Measurements from ENCODE around the gene ARPC1B. TPM values are rescaled to one million over a fixed set of nuclear protein-coding genes. Genes with fewer than 3 reads are reported as not detected.
"Not testable (repeated sequence)": the region's sequence is repeated elsewhere in the genome, so short reads cannot be mapped to it uniquely, and the experiment has no call there.

The ARPC1B gene
- total RNA-seq, 2 donors from 2014 or later = 85.4 to 86.5 TPM

DNA sequence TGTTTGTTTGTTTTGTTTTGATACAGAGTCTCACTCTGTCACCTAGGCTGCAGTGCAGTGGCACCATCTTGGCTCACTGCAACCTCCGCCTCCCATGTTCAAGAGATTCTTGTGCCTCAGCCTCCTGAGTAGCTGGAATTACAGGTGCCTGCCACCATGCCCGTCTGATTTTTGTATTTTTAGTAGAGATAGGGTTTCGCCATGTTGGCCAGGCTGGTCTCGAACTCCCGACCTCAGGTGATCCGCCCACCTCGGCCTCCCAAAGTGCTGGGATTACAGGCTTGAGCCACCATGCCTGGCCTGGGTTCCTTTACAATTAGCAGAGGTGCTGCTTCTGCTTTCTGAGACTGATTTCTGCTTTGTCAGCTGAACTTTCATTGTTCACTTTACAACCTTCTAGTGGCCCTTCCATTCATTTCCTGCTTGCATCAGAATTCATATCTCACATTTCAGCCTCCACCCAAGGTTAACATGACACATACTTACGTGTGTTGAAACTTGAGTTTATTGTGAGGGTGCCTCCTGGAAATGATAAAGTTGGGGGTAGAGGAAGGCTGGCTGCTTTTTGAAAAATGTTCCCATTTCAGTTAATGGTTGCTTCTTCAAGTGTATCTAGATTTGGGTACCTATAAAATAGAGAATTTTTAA lies 44.1 kb upstream of the ARPC1B start:
- DNase-seq (ENCODE audit: low spot score); H3K4me3 ChIP-seq; intact Hi-C loops (cut with DNase I); H3K36me3 ChIP-seq; H3K27ac ChIP-seq; H3K4me1 ChIP-seq (replicated peaks); H3K9me3 ChIP-seq; H3K27me3 ChIP-seq (replicated peaks; ENCODE audit: insufficient read depth): not testable (repeated sequence)
- WGBS = 67% methylated on average over 8 of the region's 8 CpGs
- peak; percentile 30 for TF ChIP-seq POLR2A (IDR thresholded peaks at IDR 0.05)

DNA sequence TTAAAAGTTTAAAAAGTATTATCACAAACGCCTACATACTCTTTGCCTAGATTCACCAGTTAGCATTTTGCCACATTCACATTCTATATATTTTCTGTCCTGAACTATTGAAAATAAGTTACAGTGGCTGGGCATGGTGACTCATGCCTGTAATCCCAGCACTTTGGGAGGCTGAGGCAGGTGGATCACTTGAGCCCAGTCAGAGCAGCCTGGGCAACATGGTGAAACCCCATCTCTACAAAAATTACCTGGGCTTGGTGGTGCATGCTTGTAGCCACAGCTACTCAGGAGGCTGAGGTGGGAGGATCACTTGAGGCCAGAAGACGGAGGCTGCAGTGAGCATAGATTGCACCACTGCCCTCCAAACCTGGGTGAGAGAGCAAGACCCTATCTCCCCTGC lies 43.5 kb upstream of the ARPC1B start:
- Histone ChIP-seq H3K4me1 (replicated peaks) (peaks cover 7% of the 10 kb centered on the region), H3K36me3 (no peaks in the 10 kb centered on the region), H3K27ac (no peak overlapping the region), H3K4me3 (no peak overlapping the region), H3K9me3 (no peaks in the 10 kb centered on the region), H3K27me3 (replicated peaks; ENCODE audit: insufficient read depth) (no peaks in the 10 kb centered on the region)
- no peak for DNase-seq (ENCODE audit: low spot score)
- TF ChIP-seq POLR2AphosphoS5 (IDR thresholded peaks at IDR 0.05) = no peak
- intact Hi-C loops (cut with DNase I) = no loop called here
- 88% methylated on average over 2 of the region's 2 CpGs for WGBS

DNA sequence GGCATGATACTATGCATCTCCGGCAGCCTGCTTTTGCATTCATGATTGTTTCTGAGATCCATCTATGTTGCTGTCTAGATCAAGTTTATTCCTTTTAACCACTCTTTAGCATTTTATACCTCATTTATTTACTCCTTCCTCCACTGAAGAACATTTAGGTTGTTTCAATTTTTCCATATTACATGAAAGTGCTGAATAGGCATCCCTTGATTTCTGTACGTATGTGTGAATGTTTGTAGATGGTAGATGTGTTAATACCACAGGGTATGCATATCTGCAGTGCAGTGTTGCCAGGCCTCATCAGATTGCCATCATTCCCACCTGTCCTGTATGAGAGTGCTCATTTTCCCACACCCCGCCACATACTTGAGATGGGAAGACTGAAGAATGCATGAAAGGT lies 34.9 kb upstream of the ARPC1B start:
- TF ChIP-seq CTCF (IDR thresholded peaks at IDR 0.05) (no peak), POLR2AphosphoS5 (IDR thresholded peaks at IDR 0.05) (no peak)
- Histone ChIP-seq H3K27me3 (replicated peaks; ENCODE audit: insufficient read depth) (no peaks in the 10 kb centered on the region), H3K36me3 (no peaks in the 10 kb centered on the region), H3K9me3 (no peaks in the 10 kb centered on the region), H3K27ac (no peak overlapping the region), H3K4me3 (no peak overlapping the region), H3K4me1 (replicated peaks) (no peaks in the 10 kb centered on the region)
- WGBS = 98% methylated on average over 3 of the region's 3 CpGs
- intact Hi-C loops (cut with DNase I) = no loop called here
- no peak for DNase-seq (ENCODE audit: low spot score)

- Histone ChIP-seq H3K27me3 (replicated peaks; ENCODE audit: insufficient read depth) (no peaks in the 10 kb centered on the region), H3K4me1 (replicated peaks) (no peaks in the 10 kb centered on the region), H3K36me3 (no peaks in the 10 kb centered on the region), H3K9me3 (no peaks in the 10 kb centered on the region), H3K27ac (no peak overlapping the region), H3K4me3 (no peak overlapping the region)
- intact Hi-C loops (cut with DNase I) = no loop called here
- TF ChIP-seq POLR2AphosphoS5 (IDR thresholded peaks at IDR 0.05) (no peak), POLR2A (IDR thresholded peaks at IDR 0.05) (no peak), CTCF (IDR thresholded peaks at IDR 0.05) (no peak)
- 94% methylated on average over 3 of the region's 3 CpGs for WGBS
- no peak for DNase-seq (ENCODE audit: low spot score)
Observed at GRCh38 chr7:99340659-99341058, 33.9 kb upstream of the ARPC1B start.

- Histone ChIP-seq H3K9me3 (no peaks in the 10 kb centered on the region), H3K4me3 (no peak overlapping the region), H3K36me3 (peaks cover 0 to 2% of the 10 kb centered on the region in 2 donors), H3K27ac (no peak overlapping the region), H3K27me3 (replicated peaks; ENCODE audit: insufficient read depth) (no peaks in the 10 kb centered on the region), H3K4me1 (replicated peaks) (no peaks in the 10 kb centered on the region)
- intact Hi-C loops (cut with DNase I) = no loop called here
- WGBS = 92% methylated on average over 13 of the region's 13 CpGs
- TF ChIP-seq POLR2AphosphoS5 (IDR thresholded peaks at IDR 0.05) (no peak), POLR2A (IDR thresholded peaks at IDR 0.05) (no peak), CTCF (IDR thresholded peaks at IDR 0.05) (no peak)
- no peak for DNase-seq (ENCODE audit: low spot score)
Observed at GRCh38 chr7:99344061-99344647, 30.4 kb upstream of the ARPC1B start.

- H3K4me3 ChIP-seq; H3K9me3 ChIP-seq; H3K36me3 ChIP-seq; H3K27me3 ChIP-seq (replicated peaks; ENCODE audit: insufficient read depth); intact Hi-C loops (cut with DNase I); DNase-seq (ENCODE audit: low spot score); H3K27ac ChIP-seq; H3K4me1 ChIP-seq (replicated peaks): not testable (repeated sequence)
- WGBS = 98% methylated on average over 3 of the region's 3 CpGs
Observed at GRCh38 chr7:99350641-99351040, 23.9 kb upstream of the ARPC1B start.

All from prostate gland (tissue), 2 donors.